GM18868 (cell line): ENCODE data around the gene GDPD5.

Source experiments
- ATAC-seq: cut with Tn5 transposase; IDR thresholded peaks from one replicate; pipeline ENCODE4 v1.9.1; 2021; ENCODE audit warnings: mild to moderate bottlenecking, moderate library complexity; ENCODE audit not compliant: unreplicated experiment

The GDPD5 gene

GRCh38 chr11:75495749-75496304 lies 29.9 kb downstream of the GDPD5 start:
- no peak for ATAC-seq

GRCh38 chr11:75493626-75494025 lies 32.1 kb downstream of the GDPD5 start:
- no peak for ATAC-seq

- peak; percentile 81 for ATAC-seq
These were observed 33.4 kb downstream of the GDPD5 start for GRCh38 chr11:75492181-75492820.

- no peak for ATAC-seq
These were observed 34.3 kb downstream of the GDPD5 start for GRCh38 chr11:75491465-75491864.

GRCh38 chr11:75490221-75491181 lies 35.2 kb downstream of the GDPD5 start:
- ATAC-seq, result no peak

GRCh38 chr11:75487365-75487764 lies 38.4 kb downstream of the GDPD5 start:
- ATAC-seq, result no peak

- no peak for ATAC-seq
These were observed 40.0 kb downstream of the GDPD5 start for GRCh38 chr11:75485742-75486141.

- no peak for ATAC-seq
These were observed 42.7 kb downstream of the GDPD5 start for GRCh38 chr11:75482931-75483469.

- ATAC-seq, result no peak
These were observed 43.7 kb downstream of the GDPD5 start for GRCh38 chr11:75481922-75482606.

GRCh38 chr11:75481223-75481921 lies 44.4 kb downstream of the GDPD5 start:
- no peak for ATAC-seq

GRCh38 chr11:75480185-75481175 lies 45.3 kb downstream of the GDPD5 start:
- no peak for ATAC-seq

- ATAC-seq, result no peak
These were observed 46.1 kb downstream of the GDPD5 start for GRCh38 chr11:75479597-75480145.

- no peak for ATAC-seq
These were observed 46.8 kb downstream of the GDPD5 start for GRCh38 chr11:75478783-75479596.

- no peak for ATAC-seq
These were observed 48.2 kb downstream of the GDPD5 start for GRCh38 chr11:75477614-75477935.

GRCh38 chr11:75476739-75477613 lies 48.8 kb downstream of the GDPD5 start:
- no peak for ATAC-seq

- ATAC-seq, result no peak
These were observed 49.7 kb downstream of the GDPD5 start for GRCh38 chr11:75475767-75476650.
